Aorta (tissue), 5 donors: ENCODE measurements around the gene TSHB. TPM values are rescaled to one million over a fixed set of nuclear protein-coding genes. Genes with fewer than 3 reads are reported as not detected.
"Not testable (repeated sequence)": the region's sequence is repeated elsewhere in the genome, so short reads cannot be mapped to it uniquely, and the experiment has no call there.

Experiments used
- ATAC-seq: fragments of 200-7000 bp; cut with Tn5 transposase; one replicate; pipeline ENCODE4 v1.9.1; 2022; ENCODE audit warnings: moderate library complexity; ENCODE audit not compliant: low FRiP score
- DNase-seq, 2 donors: peaks; one replicate each; pipeline ENCODE4 v3.0.0-alpha.2; 2020
- H3K27ac ChIP-seq, 2 donors: one replicate each; pipeline ENCODE4 v1.5.1; 2013; ENCODE audit warnings: low read length in 2 of 2, mild to moderate bottlenecking in 2 of 2, moderate library complexity in 2 of 2, control low read depth in 1 of 2, inconsistent platforms in 1 of 2, low read depth in 1 of 2
- H3K27me3 ChIP-seq, 2 donors: one replicate each; pipeline ENCODE4 v1.6.1; 2013; ENCODE audit warnings: control low read depth in 1 of 2, low read length in 1 of 2, mild to moderate bottlenecking in 1 of 2, moderate library complexity in 1 of 2; ENCODE audit not compliant: insufficient read depth in 2 of 2, control insufficient read depth in 1 of 2
- H3K36me3 ChIP-seq, 2 donors: one replicate each; pipeline ENCODE4 v1.6.1; 2013; ENCODE audit warnings: control low read depth in 1 of 2, low read length in 1 of 2, mild to moderate bottlenecking in 1 of 2; ENCODE audit not compliant: insufficient read depth in 2 of 2, control insufficient read depth in 1 of 2
- H3K4me1 ChIP-seq, 2 donors: one replicate each; pipeline ENCODE4 v1.6.1; 2013; ENCODE audit warnings: low read length in 2 of 2, control low read depth in 1 of 2, mild to moderate bottlenecking in 1 of 2, moderate library complexity in 1 of 2; ENCODE audit not compliant: insufficient read depth in 2 of 2, control insufficient read depth in 1 of 2
- H3K4me3 ChIP-seq, 2 donors: one replicate each; pipeline ENCODE4 v1.5.1; 2013; ENCODE audit warnings: low read length in 2 of 2, control low read depth in 1 of 2, mild to moderate bottlenecking in 1 of 2
- H3K9me3 ChIP-seq: one replicate; pipeline ENCODE4 v1.6.1; 2013; ENCODE audit warnings: mild to moderate bottlenecking, low read length; ENCODE audit not compliant: control insufficient read depth
- WGBS, 2 donors: extraction: QIAGEN DNeasy Blood & Tissue Kit; methylation state at CpG; one replicate each; pipeline ENCODE4 v1.1.7; 2013; 5-methylcytosine and 5-hydroxymethylcytosine counted together
- intact Hi-C, 2 donors: fragments of 100-400 bp; cut with DNase I; formaldehyde crosslinking; loops; one replicate each; pipeline versions ENCODE4 v1.14.2 to v1.15.0; 2022
- polyA plus RNA-seq, 2 donors: library from polyadenylated mRNA; stranded (reverse); fragments of 200-250 nt; gene quantifications; one replicate each; pipeline ENCODE4 v1.2.3, GENCODE V29; 2013
- total RNA-seq, 2 donors: library from RNA; stranded (reverse); fragmentation: NEBNext Ultra II Directional; extraction: Animal tissue kit (Norgen Biotek cat#: 25700); gene quantifications; one replicate each; pipeline ENCODE4 v1.2.1, GENCODE V29; 2021
- donor health status: healthy with polysubstance abuse.
- donor health status: Bipolar disorder and iron deficiency.
- donor health status: DM: no; HTN: no; CAD: no.
- donor health status: DM: no; HTN: no; CAD: no.
- donor health status: DM: yes; HTN: yes; CAD: no.

TSHB gene
- total and polyA plus RNA-seq, 4 donors = not detected

DNA sequence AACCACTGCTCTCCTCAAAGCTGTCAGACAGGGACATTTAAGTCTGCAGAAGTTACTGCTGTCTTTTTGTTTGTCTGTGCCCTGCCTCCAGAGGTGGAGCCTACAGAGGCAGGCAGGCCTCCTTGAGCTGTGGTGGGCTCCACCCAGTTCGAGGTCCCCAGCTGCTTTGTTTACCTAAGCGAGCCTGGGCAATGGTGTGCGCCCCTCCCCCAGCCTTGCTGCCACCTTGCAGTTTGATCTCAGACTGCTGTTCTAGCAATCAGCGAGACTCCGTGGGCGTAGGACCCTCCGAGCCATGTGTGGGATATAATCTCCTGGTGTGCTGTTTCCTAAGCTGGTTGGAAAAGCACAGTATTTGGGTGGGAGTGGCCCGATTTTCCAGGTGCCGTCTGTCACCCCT, 10.1 kb upstream of the TSHB start:
- H3K9me3 ChIP-seq, H3K27me3 ChIP-seq, ATAC-seq, intact Hi-C loops, H3K4me1 ChIP-seq, H3K27ac ChIP-seq, H3K36me3 ChIP-seq, H3K4me3 ChIP-seq, DNase-seq: not testable (repeated sequence)
- WGBS, 2 donors = 90 to 91% methylated on average over 9 of the region's 9 CpGs

DNA sequence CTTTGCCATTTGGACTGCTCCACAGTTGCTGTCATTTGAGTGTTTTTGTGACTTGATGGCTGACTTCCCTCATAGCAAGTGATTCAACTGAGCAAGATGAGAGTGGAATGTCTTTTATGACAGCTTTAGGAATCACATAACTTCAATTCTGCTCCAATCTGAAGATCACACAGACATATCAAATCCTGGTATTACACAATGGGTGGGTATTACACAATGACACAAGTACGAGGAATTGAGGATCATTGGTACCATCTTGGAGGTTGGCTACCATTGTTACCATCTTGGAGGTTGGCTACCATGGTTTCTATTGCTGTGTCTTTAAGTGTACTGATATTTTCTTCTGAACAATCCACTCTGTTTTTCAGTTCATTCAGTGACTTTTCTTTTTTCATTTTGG, 8.5 kb upstream of the TSHB start:
- ATAC-seq (no peak), DNase-seq (no peak)
- H3K27me3 ChIP-seq = no peaks in the 10 kb centered on the region
- H3K27ac ChIP-seq = no peak overlapping the region
- WGBS, 2 donors = 75 to 81% methylated on average over 1 of the region's 1 CpG
- intact Hi-C loops = no loop called here
- no peaks in the 10 kb centered on the region for H3K36me3 ChIP-seq
- peaks cover 2% of the 10 kb centered on the region for H3K9me3 ChIP-seq
- no peak overlapping the region for H3K4me3 ChIP-seq
- no peaks in the 10 kb centered on the region for H3K4me1 ChIP-seq

- Histone ChIP-seq H3K4me3 (no peak overlapping the region), H3K4me1 (no peaks in the 10 kb centered on the region), H3K27ac (no peak overlapping the region), H3K27me3 (no peaks in the 10 kb centered on the region), H3K9me3 (peaks cover 2% of the 10 kb centered on the region), H3K36me3 (no peaks in the 10 kb centered on the region)
- ATAC-seq = no peak
- intact Hi-C loops = no loop called here
- DNase-seq = no peak
These were observed 6.0 kb upstream of the TSHB start for GRCh38 chr1:115023593-115023992.

DNA sequence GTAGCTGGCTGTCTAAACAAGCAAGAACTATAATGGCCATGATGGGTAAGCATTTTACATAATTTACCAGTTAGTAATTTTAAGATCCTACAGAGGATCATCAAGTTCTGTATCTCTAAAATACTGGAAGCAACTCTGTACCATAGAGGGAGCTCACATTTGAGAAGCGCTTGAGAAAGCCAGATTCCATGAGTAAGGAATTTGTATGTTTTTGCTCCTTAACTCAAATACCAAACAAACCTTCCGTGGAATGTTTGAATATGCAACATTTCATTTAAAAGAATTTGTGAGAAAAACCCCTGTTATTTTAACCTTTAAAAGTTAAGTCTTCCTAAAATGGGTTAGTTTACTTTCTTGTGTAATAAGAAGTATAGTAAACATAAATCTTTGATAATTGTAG, 2.0 kb downstream of the TSHB start:
- intact Hi-C loops = loop anchor here in 1 of 2 donors (10.0 kb wide), 1 partner anchor 47 kb away; no protein-coding TSS in a partner anchor
- DNase-seq (no peak), ATAC-seq (no peak)
- Histone ChIP-seq H3K27me3 (no peaks in the 10 kb centered on the region), H3K9me3 (no peaks in the 10 kb centered on the region), H3K4me1 (peaks cover 0 to 3% of the 10 kb centered on the region in 2 donors), H3K4me3 (no peak overlapping the region), H3K27ac (no peak overlapping the region), H3K36me3 (no peaks in the 10 kb centered on the region)
- WGBS, 2 donors = 36 to 50% methylated on average over 2 of the region's 2 CpGs

DNA sequence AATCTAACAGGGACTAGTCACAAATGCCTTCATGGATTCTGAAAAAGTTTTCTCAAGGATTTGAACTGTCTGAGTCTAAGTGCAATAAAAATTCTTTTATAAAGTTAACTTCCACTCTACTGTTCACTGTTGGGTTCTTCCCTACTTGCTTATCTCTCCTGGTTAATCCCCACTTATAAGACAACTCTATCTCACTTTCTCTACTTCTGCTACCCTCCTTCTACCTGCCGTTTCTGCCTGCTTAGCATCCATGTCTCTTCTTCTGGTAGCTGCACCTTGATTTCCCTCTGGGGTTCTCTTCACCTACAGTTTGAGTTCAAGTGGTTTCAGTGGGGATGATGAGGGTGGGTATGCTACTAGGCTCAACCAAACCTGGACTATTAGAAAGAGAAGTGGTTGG, 6.0 kb downstream of the TSHB start:
- ATAC-seq (no peak), DNase-seq (no peak)
- 84 to 92% methylated on average over 1 of the region's 1 CpG for WGBS, 2 donors
- intact Hi-C loops = loop anchor here in 1 of 2 donors (10.0 kb wide), 1 partner anchor 51 kb away; no protein-coding TSS in a partner anchor
- Histone ChIP-seq H3K9me3 (no peaks in the 10 kb centered on the region), H3K4me3 (no peak overlapping the region), H3K4me1 (peaks cover 3 to 10% of the 10 kb centered on the region in 2 donors), H3K36me3 (peaks cover 0 to 3% of the 10 kb centered on the region in 2 donors), H3K27ac (no peak overlapping the region), H3K27me3 (no peaks in the 10 kb centered on the region)

DNA sequence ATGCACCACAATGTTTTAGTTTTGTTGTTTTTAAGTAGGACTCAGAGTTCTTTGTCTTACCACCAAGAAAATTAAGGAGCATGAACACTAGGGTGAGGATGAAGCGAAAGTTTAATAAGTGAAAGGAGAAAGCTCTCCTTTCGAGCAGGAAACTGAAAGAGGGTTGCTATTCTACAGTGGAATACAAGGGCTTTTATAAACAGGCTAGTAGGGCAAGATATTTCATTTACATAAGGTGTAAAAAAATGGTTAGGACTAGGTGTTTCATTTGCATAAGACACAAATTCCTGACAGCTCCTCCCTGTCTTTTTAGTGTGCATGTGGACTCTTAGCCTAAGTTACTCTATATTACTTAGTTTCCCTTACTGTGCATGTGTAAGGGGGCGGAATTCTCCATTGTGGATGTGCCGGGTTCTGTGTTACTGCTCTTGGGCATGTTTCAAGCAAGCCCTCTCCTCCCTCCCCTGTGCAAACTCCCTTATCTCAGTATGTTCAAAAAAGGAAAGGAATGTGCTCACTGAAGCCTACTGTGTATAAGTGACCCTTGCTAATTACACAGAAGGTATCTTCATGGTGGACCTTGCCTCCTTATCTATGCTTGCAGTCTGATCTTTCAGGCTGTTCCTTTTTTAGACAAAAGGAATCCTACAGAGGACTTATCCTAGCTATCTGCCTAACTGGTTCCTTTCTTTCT, 7.3 kb downstream of the TSHB start:
- H3K27ac ChIP-seq = no peak overlapping the region
- intact Hi-C loops = loop anchor here in 1 of 2 donors (10.0 kb wide), 1 partner anchor 52 kb away; no protein-coding TSS in a partner anchor
- WGBS, 2 donors = 61 to 64% methylated on average over 4 of the region's 4 CpGs
- peaks cover 0 to 3% of the 10 kb centered on the region in 2 donors for H3K36me3 ChIP-seq
- H3K27me3 ChIP-seq = no peaks in the 10 kb centered on the region
- DNase-seq (no peak), ATAC-seq (no peak)
- H3K4me1 ChIP-seq = peaks cover 3 to 10% of the 10 kb centered on the region in 2 donors
- H3K9me3 ChIP-seq = no peaks in the 10 kb centered on the region
- no peak overlapping the region for H3K4me3 ChIP-seq

- intact Hi-C loops = no loop called here
- ATAC-seq = no peak
- no peaks in the 10 kb centered on the region for H3K27me3 ChIP-seq
- no peak overlapping the region for H3K4me3 ChIP-seq
- WGBS, 2 donors = 78 to 82% methylated on average over 2 of the region's 2 CpGs
- no peak overlapping the region for H3K27ac ChIP-seq
- H3K9me3 ChIP-seq = no peaks in the 10 kb centered on the region
- peaks cover 3 to 10% of the 10 kb centered on the region in 2 donors for H3K4me1 ChIP-seq
- peaks cover 0 to 3% of the 10 kb centered on the region in 2 donors for H3K36me3 ChIP-seq
- DNase-seq = no peak
These were observed 10.9 kb downstream of the TSHB start for GRCh38 chr1:115040501-115040900.

- Histone ChIP-seq H3K27ac (no peak overlapping the region), H3K4me3 (no peak overlapping the region), H3K9me3 (no peaks in the 10 kb centered on the region), H3K27me3 (no peaks in the 10 kb centered on the region), H3K4me1 (peaks cover 3 to 7% of the 10 kb centered on the region in 2 donors), H3K36me3 (peaks cover 0 to 3% of the 10 kb centered on the region in 2 donors)
- ATAC-seq = no peak
- intact Hi-C loops = no loop called here
- DNase-seq = no peak
These were observed 12.0 kb downstream of the TSHB start for GRCh38 chr1:115041654-115042053.

DNA sequence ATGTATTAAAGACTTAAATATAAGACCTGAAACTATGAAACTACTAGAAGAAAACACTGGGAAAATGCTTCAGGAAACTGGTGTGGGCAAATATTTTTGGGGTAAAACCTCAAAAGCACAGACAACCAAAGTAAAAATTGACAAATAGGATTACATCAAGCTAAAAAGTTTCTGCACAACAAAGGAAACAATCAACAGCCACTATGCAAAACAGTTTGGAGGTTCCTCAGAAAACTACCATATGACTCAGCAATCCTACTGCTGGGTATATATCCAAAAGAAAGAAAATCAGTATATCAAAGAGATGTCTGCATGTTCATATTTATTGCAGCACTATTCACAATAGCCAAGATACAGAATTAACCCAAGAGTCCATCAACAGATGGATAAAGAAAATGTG, 17.1 kb downstream of the TSHB start:
- Histone ChIP-seq H3K27ac (no peak overlapping the region), H3K27me3 (no peaks in the 10 kb centered on the region), H3K36me3 (no peaks in the 10 kb centered on the region), H3K9me3 (no peaks in the 10 kb centered on the region), H3K4me1 (no peaks in the 10 kb centered on the region), H3K4me3 (no peak overlapping the region)
- DNase-seq (no peak), ATAC-seq (no peak)
- intact Hi-C loops = loop anchor here in 1 of 2 donors (5.0 kb wide), 1 partner anchor 61 kb away; no protein-coding TSS in a partner anchor
